Ishikawa (cell line): ENCODE results near the gene COG7.

Source experiments
- EP300 ChIP-seq: IDR thresholded peaks from 2 replicates; pipeline ENCODE4 v1.6.1; 2012; ENCODE audit warnings: borderline replicate concordance
- REST ChIP-seq: IDR thresholded peaks from 2 replicates; pipeline ENCODE4 v1.6.1; 2012; ENCODE audit warnings: low read depth, mild to moderate bottlenecking

DNA sequence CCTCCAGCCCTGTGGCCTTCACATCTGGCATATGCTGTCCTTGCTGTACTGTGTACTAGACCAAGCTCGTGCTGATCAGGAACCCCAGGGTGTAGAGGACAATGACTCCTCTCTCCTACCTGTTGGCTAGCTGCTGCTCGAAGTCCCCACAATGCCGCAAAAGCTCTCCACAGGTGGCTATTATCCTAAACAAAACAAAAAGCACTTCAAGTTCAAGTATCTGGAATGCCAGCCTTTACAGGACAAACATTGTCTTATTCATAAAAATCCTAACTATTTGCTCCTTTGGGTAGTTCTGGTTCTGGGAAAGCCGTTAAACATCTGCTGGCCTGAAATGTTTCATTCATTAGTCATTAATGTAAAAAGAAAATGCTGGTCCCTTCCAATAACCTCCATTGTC, 42.8 kb downstream of the COG7 start:
- TF ChIP-seq REST (no peak), EP300 (no peak)
